Liver (tissue), 9 donors: ENCODE results near the gene DEPDC5. TPM values are rescaled to one million over a fixed set of nuclear protein-coding genes. Genes with fewer than 3 reads are reported as not detected.

Experiments used
- DNase-seq: peaks from one replicate; pipeline ENCODE4 v3.0.0-alpha.2; 2017; ENCODE audit warnings: low spot score
- H3K27ac ChIP-seq, 2 donors: one replicate each; pipeline ENCODE4 v1.7.0; 2013; ENCODE audit warnings: inconsistent platforms in 2 of 2, low read length in 2 of 2, control low read depth in 1 of 2, low read depth in 1 of 2, mild to moderate bottlenecking in 1 of 2
- H3K27me3 ChIP-seq, 4 donors: one replicate each; pipeline versions ENCODE4 v1.6.1 to v1.7.0; 2013; ENCODE audit warnings: low read length in 3 of 4, inconsistent platforms in 1 of 4, mild to moderate bottlenecking in 1 of 4, moderate library complexity in 1 of 4; ENCODE audit not compliant: control insufficient read depth in 4 of 4, insufficient read depth in 4 of 4
- H3K36me3 ChIP-seq, 4 donors: one replicate each; pipeline versions ENCODE4 v1.6.1 to v1.7.0; 2013; ENCODE audit warnings: low read length in 3 of 4, mild to moderate bottlenecking in 3 of 4, low read depth in 1 of 4, moderate library complexity in 1 of 4; ENCODE audit not compliant: control insufficient read depth in 4 of 4, insufficient read depth in 3 of 4
- H3K4me1 ChIP-seq, 4 donors: one replicate each; pipeline versions ENCODE4 v1.6.1 to v1.7.0; 2013; ENCODE audit warnings: low read length in 3 of 4, mild to moderate bottlenecking in 3 of 4, moderate library complexity in 1 of 4; ENCODE audit not compliant: control insufficient read depth in 4 of 4, insufficient read depth in 4 of 4
- H3K4me3 ChIP-seq, 3 donors: one replicate each; pipeline versions ENCODE4 v1.6.1 to v1.7.0; 2013; ENCODE audit warnings: low read length in 3 of 3, control low read depth in 1 of 3, low read depth in 1 of 3, mild to moderate bottlenecking in 1 of 3
- H3K9ac ChIP-seq, 2 donors: one replicate each; pipeline ENCODE4 v1.7.0; 2013; ENCODE audit warnings: low read length in 2 of 2, mild to moderate bottlenecking in 2 of 2, moderate library complexity in 2 of 2, control low read depth in 1 of 2, low read depth in 1 of 2
- H3K9me3 ChIP-seq, 4 donors: one replicate each; pipeline versions ENCODE4 v1.6.1 to v1.7.0; 2013; ENCODE audit warnings: low read length in 3 of 4; ENCODE audit not compliant: control insufficient read depth in 4 of 4
- HNF4A ChIP-seq, 2 donors: conservative IDR thresholded peaks; 2 replicates each; pipeline ENCODE4 v1.6.1; 2016; ENCODE audit warnings: antibody characterized with exemption in 2 of 2, mild to moderate bottlenecking in 2 of 2
- NR2F2 ChIP-seq: IDR thresholded peaks from 2 replicates; pipeline ENCODE4 v1.6.1; 2016; ENCODE audit warnings: antibody characterized with exemption
- RAD21 ChIP-seq, 2 donors: IDR thresholded peaks; 2 replicates each; pipeline ENCODE4 v1.6.1; 2016; ENCODE audit warnings: antibody characterized with exemption in 2 of 2, mild to moderate bottlenecking in 2 of 2
- RXRA ChIP-seq, 2 donors: IDR thresholded peaks; 2 replicates each; pipeline ENCODE4 v1.6.1; 2017 to 2018; ENCODE audit warnings: antibody characterized with exemption in 2 of 2, mild to moderate bottlenecking in 1 of 2
- SP1 ChIP-seq: IDR thresholded peaks from 2 replicates; pipeline ENCODE4 v1.6.1; 2018; ENCODE audit warnings: antibody characterized with exemption, mild to moderate bottlenecking
- TAF1 ChIP-seq: conservative IDR thresholded peaks from 2 replicates; pipeline ENCODE4 v1.6.1; 2016; ENCODE audit warnings: antibody characterized with exemption, mild to moderate bottlenecking
- YY1 ChIP-seq: IDR thresholded peaks from 2 replicates; pipeline ENCODE4 v1.6.1; 2016; ENCODE audit warnings: antibody characterized with exemption, mild to moderate bottlenecking
- WGBS: extraction: QIAGEN DNeasy Blood & Tissue Kit; methylation state at CpG from one replicate; pipeline ENCODE4 v1.1.7; 2013; 5-methylcytosine and 5-hydroxymethylcytosine counted together
- polyA plus RNA-seq, 2 donors: library from polyadenylated mRNA; stranded (reverse) in 1 of 2; unstranded in 1 of 2; fragments of 200-250 nt in 1 of 2; fragments of >200 nt in 1 of 2; fragmentation: Nextera tagmentation in 1 of 2; extraction: Ambion mirVana in 1 of 2; gene quantifications; one replicate each; pipeline versions ENCODE4 v1.2.1 to v1.2.3, GENCODE V29; 2013 to 2015
- total RNA-seq, 2 donors: library from RNA; depleted of rRNA; stranded (reverse); fragments of >200 nt; gene quantifications; one replicate each; pipeline ENCODE4 v1.2.3, GENCODE V29; 2014
- TF ChIP-seq, protein P1 (sequence below): fragments of 150-350 bp; IDR thresholded peaks from 2 replicates; pipeline ENCODE4 v1.5.1; 2017; ENCODE audit warnings: improper control_type of control experiment, low read depth, low read length; ENCODE audit not compliant: missing input control
- TF ChIP-seq, protein P2 (sequence below): IDR thresholded peaks from 2 replicates; pipeline ENCODE4 v1.6.1; 2016; ENCODE audit warnings: antibody characterized with exemption
- TF ChIP-seq, protein P3 (sequence below): IDR thresholded peaks from 2 replicates; pipeline ENCODE4 v1.6.1; 2016; ENCODE audit warnings: antibody characterized with exemption, mild to moderate bottlenecking
- donor health status: healthy.
- donor health status: healthy.
- donor health status: healthy.
- donor health status: healthy.
- donor health status: healthy.

The DEPDC5 gene
- total and polyA plus RNA-seq, 4 donors = 5.5 to 19.4 (median 12.6) TPM

DNA sequence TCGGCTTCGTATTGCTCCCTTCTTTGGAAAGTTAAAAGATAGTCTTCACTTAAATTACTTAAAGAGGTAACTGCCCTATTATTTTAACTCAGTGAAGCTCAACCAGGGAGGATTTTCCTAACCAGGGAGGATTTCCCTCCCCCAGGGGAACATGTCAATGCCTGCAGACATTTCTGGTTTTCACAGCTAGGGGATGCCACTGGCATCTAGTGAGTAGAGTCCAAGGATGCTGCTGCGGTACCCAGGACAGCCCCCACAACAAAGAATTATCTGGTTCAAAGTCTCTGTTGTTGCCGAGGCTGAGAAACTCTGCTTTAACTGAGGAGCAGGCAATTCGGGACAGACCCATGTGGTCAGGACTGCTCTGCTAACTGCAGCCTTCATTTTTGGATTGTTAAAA lies 82.2 kb downstream of the DEPDC5 start:
- H3K4me3 ChIP-seq = no peak overlapping the region
- no peak overlapping the region for H3K9ac ChIP-seq
- WGBS = 93% methylated on average over 5 of the region's 5 CpGs
- peaks cover 4 to 31% (median 19%) of the 10 kb centered on the region in 4 donors for H3K36me3 ChIP-seq
- no peaks in the 10 kb centered on the region for H3K27me3 ChIP-seq
- H3K27ac ChIP-seq = no peak overlapping the region
- no peak for DNase-seq
- H3K4me1 ChIP-seq = peaks cover 0 to 24% (median 12%) of the 10 kb centered on the region in 4 donors
- TF ChIP-seq YY1 (no peak), NR2F2 (no peak), RXRA (IDR thresholded peaks at IDR 0.05) (no peak), HNF4A (conservative IDR thresholded peaks at IDR 0.05) (no peak), RAD21 (IDR thresholded peaks at IDR 0.05) (no peak), TAF1 (no peak)
- TF ChIP-seq, protein P1, sequence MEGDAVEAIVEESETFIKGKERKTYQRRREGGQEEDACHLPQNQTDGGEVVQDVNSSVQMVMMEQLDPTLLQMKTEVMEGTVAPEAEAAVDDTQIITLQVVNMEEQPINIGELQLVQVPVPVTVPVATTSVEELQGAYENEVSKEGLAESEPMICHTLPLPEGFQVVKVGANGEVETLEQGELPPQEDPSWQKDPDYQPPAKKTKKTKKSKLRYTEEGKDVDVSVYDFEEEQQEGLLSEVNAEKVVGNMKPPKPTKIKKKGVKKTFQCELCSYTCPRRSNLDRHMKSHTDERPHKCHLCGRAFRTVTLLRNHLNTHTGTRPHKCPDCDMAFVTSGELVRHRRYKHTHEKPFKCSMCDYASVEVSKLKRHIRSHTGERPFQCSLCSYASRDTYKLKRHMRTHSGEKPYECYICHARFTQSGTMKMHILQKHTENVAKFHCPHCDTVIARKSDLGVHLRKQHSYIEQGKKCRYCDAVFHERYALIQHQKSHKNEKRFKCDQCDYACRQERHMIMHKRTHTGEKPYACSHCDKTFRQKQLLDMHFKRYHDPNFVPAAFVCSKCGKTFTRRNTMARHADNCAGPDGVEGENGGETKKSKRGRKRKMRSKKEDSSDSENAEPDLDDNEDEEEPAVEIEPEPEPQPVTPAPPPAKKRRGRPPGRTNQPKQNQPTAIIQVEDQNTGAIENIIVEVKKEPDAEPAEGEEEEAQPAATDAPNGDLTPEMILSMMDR = no peak
- TF ChIP-seq, protein P2, sequence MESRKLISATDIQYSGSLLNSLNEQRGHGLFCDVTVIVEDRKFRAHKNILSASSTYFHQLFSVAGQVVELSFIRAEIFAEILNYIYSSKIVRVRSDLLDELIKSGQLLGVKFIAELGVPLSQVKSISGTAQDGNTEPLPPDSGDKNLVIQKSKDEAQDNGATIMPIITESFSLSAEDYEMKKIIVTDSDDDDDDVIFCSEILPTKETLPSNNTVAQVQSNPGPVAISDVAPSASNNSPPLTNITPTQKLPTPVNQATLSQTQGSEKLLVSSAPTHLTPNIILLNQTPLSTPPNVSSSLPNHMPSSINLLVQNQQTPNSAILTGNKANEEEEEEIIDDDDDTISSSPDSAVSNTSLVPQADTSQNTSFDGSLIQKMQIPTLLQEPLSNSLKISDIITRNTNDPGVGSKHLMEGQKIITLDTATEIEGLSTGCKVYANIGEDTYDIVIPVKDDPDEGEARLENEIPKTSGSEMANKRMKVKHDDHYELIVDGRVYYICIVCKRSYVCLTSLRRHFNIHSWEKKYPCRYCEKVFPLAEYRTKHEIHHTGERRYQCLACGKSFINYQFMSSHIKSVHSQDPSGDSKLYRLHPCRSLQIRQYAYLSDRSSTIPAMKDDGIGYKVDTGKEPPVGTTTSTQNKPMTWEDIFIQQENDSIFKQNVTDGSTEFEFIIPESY = no peak
- TF ChIP-seq, protein P3, sequence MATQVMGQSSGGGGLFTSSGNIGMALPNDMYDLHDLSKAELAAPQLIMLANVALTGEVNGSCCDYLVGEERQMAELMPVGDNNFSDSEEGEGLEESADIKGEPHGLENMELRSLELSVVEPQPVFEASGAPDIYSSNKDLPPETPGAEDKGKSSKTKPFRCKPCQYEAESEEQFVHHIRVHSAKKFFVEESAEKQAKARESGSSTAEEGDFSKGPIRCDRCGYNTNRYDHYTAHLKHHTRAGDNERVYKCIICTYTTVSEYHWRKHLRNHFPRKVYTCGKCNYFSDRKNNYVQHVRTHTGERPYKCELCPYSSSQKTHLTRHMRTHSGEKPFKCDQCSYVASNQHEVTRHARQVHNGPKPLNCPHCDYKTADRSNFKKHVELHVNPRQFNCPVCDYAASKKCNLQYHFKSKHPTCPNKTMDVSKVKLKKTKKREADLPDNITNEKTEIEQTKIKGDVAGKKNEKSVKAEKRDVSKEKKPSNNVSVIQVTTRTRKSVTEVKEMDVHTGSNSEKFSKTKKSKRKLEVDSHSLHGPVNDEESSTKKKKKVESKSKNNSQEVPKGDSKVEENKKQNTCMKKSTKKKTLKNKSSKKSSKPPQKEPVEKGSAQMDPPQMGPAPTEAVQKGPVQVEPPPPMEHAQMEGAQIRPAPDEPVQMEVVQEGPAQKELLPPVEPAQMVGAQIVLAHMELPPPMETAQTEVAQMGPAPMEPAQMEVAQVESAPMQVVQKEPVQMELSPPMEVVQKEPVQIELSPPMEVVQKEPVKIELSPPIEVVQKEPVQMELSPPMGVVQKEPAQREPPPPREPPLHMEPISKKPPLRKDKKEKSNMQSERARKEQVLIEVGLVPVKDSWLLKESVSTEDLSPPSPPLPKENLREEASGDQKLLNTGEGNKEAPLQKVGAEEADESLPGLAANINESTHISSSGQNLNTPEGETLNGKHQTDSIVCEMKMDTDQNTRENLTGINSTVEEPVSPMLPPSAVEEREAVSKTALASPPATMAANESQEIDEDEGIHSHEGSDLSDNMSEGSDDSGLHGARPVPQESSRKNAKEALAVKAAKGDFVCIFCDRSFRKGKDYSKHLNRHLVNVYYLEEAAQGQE = no peak
- H3K9me3 ChIP-seq = no peaks in the 10 kb centered on the region

DNA sequence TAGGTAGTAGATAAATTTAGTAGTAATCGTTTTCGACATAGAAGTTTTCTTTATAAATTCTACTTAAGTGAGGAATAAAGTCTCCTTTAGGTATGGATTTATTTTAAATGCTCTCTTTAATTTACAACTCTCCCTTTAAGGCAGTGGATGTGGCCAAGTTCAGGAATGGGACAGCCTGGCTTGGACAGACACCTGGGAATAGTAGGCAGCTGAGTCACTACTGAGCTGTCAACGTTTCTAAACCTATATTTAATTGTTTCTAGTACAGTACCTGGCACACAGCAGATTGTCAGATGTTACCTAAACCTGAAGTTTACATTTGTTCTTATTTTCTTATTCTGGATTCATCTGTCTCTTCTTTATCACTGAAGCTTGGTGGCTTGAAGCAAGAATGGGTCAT lies 85.1 kb downstream of the DEPDC5 start:
- H3K36me3 ChIP-seq = peaks cover 7 to 47% (median 29%) of the 10 kb centered on the region in 4 donors
- WGBS = 90% methylated on average over 3 of the region's 3 CpGs
- H3K4me1 ChIP-seq = peaks cover 0 to 14% (median 6%) of the 10 kb centered on the region in 4 donors

More for the DNA sequence above, 85.1 kb downstream of the DEPDC5 start:
- H3K4me3 ChIP-seq = no peak overlapping the region
- H3K27ac ChIP-seq = no peak overlapping the region
- no peaks in the 10 kb centered on the region for H3K27me3 ChIP-seq
- no peaks in the 10 kb centered on the region for H3K9me3 ChIP-seq
- DNase-seq = no peak
- no peak overlapping the region for H3K9ac ChIP-seq
- no peak for TF ChIP-seq SP1
- no peak for TF ChIP-seq NR2F2
- no peak for TF ChIP-seq YY1
- TF ChIP-seq, protein P1 = no peak
